Measurements from ENCODE around the gene MTSS2. TPM values are rescaled to one million over a fixed set of nuclear protein-coding genes. Genes with fewer than 3 reads are reported as not detected.
A peak's percentile ranks its signal among the peaks of the same experiment; 100 is the strongest.
"Not testable (repeated sequence)": the region's sequence is repeated elsewhere in the genome, so short reads cannot be mapped to it uniquely, and the experiment has no call there.

Gene MTSS2
- total and polyA plus RNA-seq, 4 experiments from 2014 or later: 1.8 to 1.9 TPM; not detected in 2

DNA sequence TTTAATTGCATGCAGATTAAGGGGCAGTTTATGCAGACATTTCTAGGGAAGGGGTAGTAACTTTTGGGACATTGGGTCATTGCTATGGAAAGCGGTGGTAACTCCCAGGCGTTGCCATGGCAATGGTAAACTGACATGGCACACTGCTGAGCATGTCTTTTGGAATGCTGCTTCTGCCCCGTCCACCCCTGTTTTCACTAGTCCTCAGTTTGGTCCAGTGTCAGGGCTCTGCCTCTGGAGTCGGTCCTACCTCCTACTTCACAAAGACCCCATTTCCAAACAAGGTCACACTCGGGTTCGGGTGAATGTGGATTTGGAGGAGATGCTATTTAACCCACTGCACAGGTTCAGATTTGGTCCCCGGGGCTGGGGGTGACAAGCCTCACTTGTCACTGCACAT lies 36.6 kb downstream of the MTSS2 start:
- Mint-ChIP-seq H3K4me1 (peaks cover 0 to 5% (median 4%) of the 10 kb centered on the region in 4 donors), H3K4me3 (no peak overlapping the region), H3K36me3 (no peaks in the 10 kb centered on the region), H3K27ac (no peak overlapping the region), H3K9me3 (no peaks in the 10 kb centered on the region), H3K27me3 (peaks cover 0 to 1% of the 10 kb centered on the region in 2 donors)
- DNase-seq: no peak
- Histone ChIP-seq H3K9me3 (ENCODE audit: control insufficient read depth in 1 of 2, low read length in 2 of 2) (no peaks in the 10 kb centered on the region), H3K27me3 (ENCODE audit: insufficient read depth, low read length) (no peaks in the 10 kb centered on the region), H3K4me3 (ENCODE audit: low read length in 2 of 2) (no peak overlapping the region), H3K27ac (ENCODE audit: low read depth, low read length) (no peak overlapping the region), H3K4me1 (ENCODE audit: insufficient read depth, low read length) (no peaks in the 10 kb centered on the region), H3K36me3 (ENCODE audit: insufficient read depth, low read length) (no peaks in the 10 kb centered on the region)
- ChIA-PET POLR2A (ENCODE audit: partially characterized antibody) (no interaction called here), CTCF (ENCODE audit: partially characterized antibody) (no interaction called here)
- intact Hi-C loops (cut with micrococcal nuclease): no loop called here

DNA sequence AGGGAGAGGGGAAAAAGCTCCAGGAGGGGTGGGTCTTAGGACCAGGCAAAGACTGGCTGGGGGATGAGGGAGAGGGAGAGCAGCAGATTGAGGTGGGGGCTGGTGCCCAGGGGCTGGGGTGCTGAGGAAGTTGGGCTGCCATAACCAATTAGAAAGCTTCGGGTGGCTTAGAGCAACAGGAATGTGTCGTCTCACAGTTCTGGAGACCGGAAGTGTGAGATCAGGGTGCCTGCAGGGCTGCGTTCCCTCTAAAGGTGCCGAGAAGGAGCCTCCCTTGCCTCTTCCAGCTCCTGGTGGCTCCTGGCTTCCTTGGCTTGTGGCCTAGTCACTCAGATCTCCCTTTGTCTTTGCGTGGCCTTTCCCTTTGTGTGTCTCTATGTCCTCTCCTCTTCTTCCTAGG lies 37.2 kb downstream of the MTSS2 start:
- H3K27ac ChIP-seq (ENCODE audit: low read depth, low read length): no peak overlapping the region
- intact Hi-C loops (cut with micrococcal nuclease): no loop called here
- no peak overlapping the region for H3K4me3 Mint-ChIP-seq
- DNase-seq: no peak
- ChIA-PET CTCF (ENCODE audit: partially characterized antibody) (no interaction called here), POLR2A (ENCODE audit: partially characterized antibody) (no interaction called here)
- H3K4me1 ChIP-seq (ENCODE audit: insufficient read depth, low read length): no peaks in the 10 kb centered on the region
- H3K36me3 ChIP-seq (ENCODE audit: insufficient read depth, low read length): no peaks in the 10 kb centered on the region
- no peaks in the 10 kb centered on the region for H3K27me3 ChIP-seq (ENCODE audit: insufficient read depth, low read length)
- no peaks in the 10 kb centered on the region for H3K27me3 Mint-ChIP-seq
- peak overlapping the region in 1 of 7 donors; percentile 4 for H3K27ac Mint-ChIP-seq
- H3K9me3 ChIP-seq (ENCODE audit: control insufficient read depth in 1 of 2, low read length in 2 of 2): no peaks in the 10 kb centered on the region
- peaks cover 0 to under 1% (median under 1%) of the 10 kb centered on the region in 4 donors for H3K4me1 Mint-ChIP-seq
- H3K36me3 Mint-ChIP-seq: no peaks in the 10 kb centered on the region
- no peak overlapping the region for H3K4me3 ChIP-seq (ENCODE audit: low read length in 2 of 2)
- no peaks in the 10 kb centered on the region for H3K9me3 Mint-ChIP-seq

DNA sequence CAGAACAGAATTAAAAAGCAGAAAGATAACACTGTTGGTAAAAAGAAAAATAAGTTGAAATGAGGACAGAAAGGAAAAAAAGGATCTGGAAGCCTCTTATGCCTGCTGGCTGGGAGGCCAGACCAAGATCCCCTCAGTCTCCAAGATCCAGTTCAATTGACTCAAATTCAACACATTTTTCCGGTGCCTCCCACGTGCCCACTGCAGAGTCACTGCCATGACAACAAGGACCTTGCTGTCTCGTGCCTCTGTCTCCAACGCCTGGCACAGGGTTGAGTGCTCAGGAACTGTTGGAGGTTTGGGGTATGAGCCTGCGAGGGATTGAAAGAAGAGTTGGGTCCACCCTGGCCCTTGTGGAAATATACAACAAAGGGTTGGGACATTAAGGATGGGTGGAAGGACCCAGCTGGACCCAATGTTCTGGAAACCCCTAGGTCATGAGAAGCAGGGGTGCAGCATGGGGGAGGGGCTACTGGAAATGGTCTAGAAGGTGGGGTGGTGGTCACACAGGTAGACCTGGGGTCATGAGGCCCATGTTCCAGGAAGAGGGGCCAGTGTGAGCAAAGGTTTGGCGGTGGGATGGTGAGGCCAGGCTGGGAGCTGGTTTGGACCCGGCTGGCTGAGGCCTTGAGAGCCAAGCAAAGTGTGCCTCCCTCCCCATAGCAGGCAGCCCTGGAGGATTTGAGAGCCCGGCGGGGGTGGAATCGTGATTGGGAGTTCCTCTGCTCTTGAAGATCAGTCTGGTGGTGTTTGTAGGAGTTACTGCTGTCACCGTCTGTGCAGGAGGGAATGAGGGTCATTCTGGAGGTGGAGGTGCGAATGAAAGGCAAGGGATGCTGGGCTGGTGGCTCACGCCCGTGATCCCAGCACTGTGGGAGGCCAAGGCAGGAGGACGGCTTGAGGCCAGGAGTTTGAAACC lies 38.2 kb downstream of the MTSS2 start:
- Mint-ChIP-seq H3K4me3 (no peak overlapping the region), H3K27ac (peak overlapping the region in 1 of 7 donors; percentile 30), H3K4me1 (no peaks in the 10 kb centered on the region), H3K9me3 (no peaks in the 10 kb centered on the region), H3K27me3 (peaks cover 0 to under 1% of the 10 kb centered on the region in 2 donors), H3K36me3 (no peaks in the 10 kb centered on the region)
- Histone ChIP-seq H3K27ac (ENCODE audit: low read depth, low read length) (no peak overlapping the region), H3K4me1 (ENCODE audit: insufficient read depth, low read length) (no peaks in the 10 kb centered on the region), H3K27me3 (ENCODE audit: insufficient read depth, low read length) (no peaks in the 10 kb centered on the region), H3K36me3 (ENCODE audit: insufficient read depth, low read length) (no peaks in the 10 kb centered on the region), H3K9me3 (ENCODE audit: control insufficient read depth in 1 of 2, low read length in 2 of 2) (no peaks in the 10 kb centered on the region), H3K4me3 (ENCODE audit: low read length in 2 of 2) (no peak overlapping the region)
- ChIA-PET CTCF (ENCODE audit: partially characterized antibody) (no interaction called here), POLR2A (ENCODE audit: partially characterized antibody) (no interaction called here)
- no peak for DNase-seq
- intact Hi-C loops (cut with micrococcal nuclease): no loop called here

DNA sequence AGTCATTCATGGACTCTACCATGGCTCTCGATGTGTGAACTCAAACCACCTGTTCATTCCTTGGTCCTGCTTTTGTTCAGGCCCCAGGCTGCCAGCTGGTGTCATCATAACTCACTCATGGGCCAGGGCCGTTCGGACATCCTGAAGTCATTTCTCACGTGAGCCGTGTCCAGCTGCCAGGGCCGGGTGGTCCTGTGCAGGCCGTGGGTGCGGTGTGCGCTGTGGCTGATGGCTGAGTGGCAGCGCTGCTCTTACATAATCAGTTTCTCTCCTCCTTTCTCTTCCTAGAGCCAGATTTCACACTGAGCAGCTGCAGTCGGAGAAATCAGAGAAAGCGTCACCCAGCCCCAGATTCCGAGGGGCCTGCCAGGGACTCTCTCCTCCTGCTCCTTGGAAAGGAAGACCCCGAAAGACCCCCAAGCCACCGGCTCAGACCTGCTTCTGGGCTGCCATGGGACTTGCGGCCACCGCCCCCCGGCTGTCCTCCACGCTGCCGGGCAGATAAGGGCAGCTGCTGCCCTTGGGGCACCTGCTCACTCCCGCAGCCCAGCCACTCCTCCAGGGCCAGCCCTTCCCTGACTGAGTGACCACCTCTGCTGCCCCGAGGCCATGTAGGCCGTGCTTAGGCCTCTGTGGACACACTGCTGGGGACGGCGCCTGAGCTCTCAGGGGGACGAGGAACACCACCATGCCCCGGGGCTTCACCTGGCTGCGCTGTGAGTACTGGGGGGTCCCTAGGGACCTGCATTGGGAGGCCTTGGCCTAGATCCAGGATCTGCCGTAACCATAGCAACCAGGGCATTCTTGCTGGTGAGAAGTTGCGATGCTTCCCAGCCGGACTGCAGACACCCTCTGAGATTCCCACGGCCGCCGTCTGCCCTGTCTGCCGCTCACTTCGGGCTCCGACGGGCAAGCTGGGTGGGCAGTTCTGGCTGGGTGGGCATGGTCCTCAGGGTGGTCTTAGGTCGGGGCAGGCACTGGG lies 39.3 kb downstream of the MTSS2 start, which contains the start of gene IL34:
Gene IL34 (plus strand): TSS at position 300 of the 982 bp plus-strand sequence. CDS start 389 bp downstream, at position 689.
- peaks cover 4 to 8% of the 10 kb centered on the region in 2 donors for H3K27me3 Mint-ChIP-seq
- Histone ChIP-seq H3K27me3 (ENCODE audit: insufficient read depth, low read length) (no peaks in the 10 kb centered on the region), H3K9me3 (ENCODE audit: control insufficient read depth in 1 of 2, low read length in 2 of 2) (no peaks in the 10 kb centered on the region), H3K27ac (ENCODE audit: low read depth, low read length) (no peak within 1 kb of the TSS), H3K36me3 (ENCODE audit: insufficient read depth, low read length) (no peaks in the 10 kb centered on the region), H3K4me1 (ENCODE audit: insufficient read depth, low read length) (no peaks in the 10 kb centered on the region), H3K4me3 (ENCODE audit: low read length in 2 of 2) (no peak within 1 kb of the TSS)
- no peaks in the 10 kb centered on the region for H3K9me3 Mint-ChIP-seq
- POLR2A ChIA-PET (ENCODE audit: partially characterized antibody): no interaction called here
- H3K36me3 Mint-ChIP-seq: no peaks in the 10 kb centered on the region
- H3K27ac Mint-ChIP-seq: no peak within 1 kb of the TSS
- no peaks in the 10 kb centered on the region for H3K4me1 Mint-ChIP-seq
- H3K4me3 Mint-ChIP-seq: no peak within 1 kb of the TSS
- DNase-seq: no peak
- CTCF ChIA-PET (ENCODE audit: partially characterized antibody): interaction anchor here (0.8 kb wide), 1 partner anchor 10 kb away, joined by 3 read pairs; no protein-coding TSS in a partner anchor
- intact Hi-C loops (cut with micrococcal nuclease): no loop called here

DNA sequence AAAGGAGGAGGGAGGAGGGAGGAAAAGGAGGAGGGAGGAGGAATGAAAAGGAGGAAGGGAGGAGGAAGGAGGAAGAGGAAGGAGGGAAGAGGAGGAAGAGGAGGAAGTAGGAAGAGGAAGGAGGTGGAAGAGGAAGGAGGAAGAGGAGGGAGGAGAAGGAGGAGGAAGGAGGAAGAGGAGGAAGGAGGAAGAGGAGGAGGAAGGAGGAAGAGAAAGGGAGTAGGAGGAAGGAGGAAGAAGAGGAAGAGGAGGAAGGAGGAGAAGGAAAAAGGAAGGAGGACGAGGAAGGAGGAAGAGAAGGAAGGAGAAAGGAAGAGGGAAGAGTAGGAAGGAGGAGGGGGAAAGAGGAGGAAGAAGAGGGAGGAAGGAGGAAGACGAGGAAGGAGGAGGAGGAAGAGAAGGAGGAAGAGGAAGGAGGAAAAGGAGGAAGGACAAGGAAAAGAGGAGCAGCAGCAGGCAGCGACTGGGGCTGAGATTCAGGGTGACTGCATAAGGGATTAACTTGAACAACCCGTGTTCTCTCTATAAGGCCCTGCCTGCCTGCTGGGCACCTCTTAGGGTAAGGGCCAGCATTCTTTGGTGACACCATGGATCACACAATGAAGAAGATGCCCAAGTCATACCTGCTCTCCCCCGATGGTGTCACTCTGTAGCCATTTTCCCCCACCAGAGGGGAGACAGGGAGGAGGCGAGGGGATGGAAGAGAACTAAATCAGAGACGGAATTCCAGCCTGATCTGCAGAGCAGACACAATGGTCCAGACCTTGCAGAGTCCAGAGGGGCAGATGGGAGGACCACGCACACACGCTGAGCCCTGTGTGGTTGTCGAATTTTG lies 40.9 kb downstream of the MTSS2 start:
- Mint-ChIP-seq H3K36me3 (no peaks in the 10 kb centered on the region), H3K27ac (peak overlapping the region in 1 of 7 donors; percentile 10), H3K9me3 (no peaks in the 10 kb centered on the region), H3K27me3 (peaks cover 4 to 12% of the 10 kb centered on the region in 2 donors), H3K4me3 (no peak overlapping the region), H3K4me1 (no peaks in the 10 kb centered on the region)
- Histone ChIP-seq H3K27ac (ENCODE audit: low read depth, low read length) (no peak overlapping the region), H3K27me3 (ENCODE audit: insufficient read depth, low read length) (no peaks in the 10 kb centered on the region), H3K4me1 (ENCODE audit: insufficient read depth, low read length) (no peaks in the 10 kb centered on the region), H3K4me3 (ENCODE audit: low read length in 2 of 2) (no peak overlapping the region), H3K9me3 (ENCODE audit: control insufficient read depth in 1 of 2, low read length in 2 of 2) (no peaks in the 10 kb centered on the region), H3K36me3 (ENCODE audit: insufficient read depth, low read length) (no peaks in the 10 kb centered on the region)
- POLR2A ChIA-PET (ENCODE audit: partially characterized antibody): no interaction called here
- intact Hi-C loops (cut with micrococcal nuclease): no loop called here
- CTCF ChIA-PET (ENCODE audit: partially characterized antibody): interaction anchor here (1.0 kb wide), 1 partner anchor 8 kb away, joined by 3 read pairs; no protein-coding TSS in a partner anchor
- DNase-seq: no peak

DNA sequence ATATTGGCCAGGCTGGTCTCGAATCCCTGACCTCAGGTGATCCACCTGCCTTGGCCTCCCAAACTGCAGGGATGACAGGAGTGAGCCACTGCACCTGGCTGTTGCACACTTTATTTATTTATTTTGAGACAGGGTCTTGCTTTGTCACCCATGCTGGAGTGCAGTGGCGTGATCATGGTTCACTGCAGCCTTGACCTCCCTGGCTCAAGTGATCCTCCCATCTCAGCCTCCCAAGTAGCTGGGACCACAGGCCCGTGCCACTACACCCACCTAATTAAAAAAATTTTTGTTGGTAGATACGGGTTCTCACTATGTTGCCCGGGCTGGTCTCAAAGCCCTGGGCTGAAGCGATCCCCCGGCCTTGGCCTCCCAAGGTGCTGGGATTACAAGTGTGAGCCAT lies 42.6 kb downstream of the MTSS2 start:
- H3K9me3 ChIP-seq (ENCODE audit: control insufficient read depth in 1 of 2, low read length in 2 of 2); H3K27me3 ChIP-seq (ENCODE audit: insufficient read depth, low read length); intact Hi-C loops (cut with micrococcal nuclease); CTCF ChIA-PET (ENCODE audit: partially characterized antibody); POLR2A ChIA-PET (ENCODE audit: partially characterized antibody); H3K36me3 Mint-ChIP-seq; H3K9me3 Mint-ChIP-seq; H3K36me3 ChIP-seq (ENCODE audit: insufficient read depth, low read length); H3K4me3 ChIP-seq (ENCODE audit: low read length in 2 of 2); H3K4me3 Mint-ChIP-seq; H3K27ac ChIP-seq (ENCODE audit: low read depth, low read length); H3K4me1 Mint-ChIP-seq; DNase-seq; H3K27ac Mint-ChIP-seq; H3K4me1 ChIP-seq (ENCODE audit: insufficient read depth, low read length): not testable (repeated sequence)
- H3K27me3 Mint-ChIP-seq: peaks cover 4 to 12% of the 10 kb centered on the region in 2 donors

Measured in CD4-positive, alpha-beta memory T cell (primary cell).